PC-3 (cell line): ENCODE data around the gene AKAP13.

Experiments
- CTCF ChIP-seq: fragments of 300-600 bp; sonication (generic); conservative IDR thresholded peaks from 2 replicates; pipeline ENCODE4 v1.5.1; 2017; ENCODE audit warnings: antibody characterized with exemption, low read depth, mild to moderate bottlenecking, low read length
- EZH2phosphoT487 ChIP-seq: fragments of 300-600 bp; sonication (generic); IDR thresholded peaks from 2 replicates; pipeline ENCODE4 v1.6.1; 2018; ENCODE audit warnings: mild to moderate bottlenecking, antibody characterized with exemption, low read length, borderline replicate concordance

- no peak for TF ChIP-seq CTCF
- TF ChIP-seq EZH2phosphoT487: no peak
Observed at GRCh38 chr15:85520650-85521049, 140.2 kb downstream of the AKAP13 start.
